ENCODE measurements around the gene NDUFA1.
"Not testable (repeated sequence)": the region's sequence is repeated elsewhere in the genome, so short reads cannot be mapped to it uniquely, and the experiment has no call there.

The NDUFA1 gene
- 28.3 to 43.4 (median 38.9) reads per million in 4 donors for total RNA-seq

DNA sequence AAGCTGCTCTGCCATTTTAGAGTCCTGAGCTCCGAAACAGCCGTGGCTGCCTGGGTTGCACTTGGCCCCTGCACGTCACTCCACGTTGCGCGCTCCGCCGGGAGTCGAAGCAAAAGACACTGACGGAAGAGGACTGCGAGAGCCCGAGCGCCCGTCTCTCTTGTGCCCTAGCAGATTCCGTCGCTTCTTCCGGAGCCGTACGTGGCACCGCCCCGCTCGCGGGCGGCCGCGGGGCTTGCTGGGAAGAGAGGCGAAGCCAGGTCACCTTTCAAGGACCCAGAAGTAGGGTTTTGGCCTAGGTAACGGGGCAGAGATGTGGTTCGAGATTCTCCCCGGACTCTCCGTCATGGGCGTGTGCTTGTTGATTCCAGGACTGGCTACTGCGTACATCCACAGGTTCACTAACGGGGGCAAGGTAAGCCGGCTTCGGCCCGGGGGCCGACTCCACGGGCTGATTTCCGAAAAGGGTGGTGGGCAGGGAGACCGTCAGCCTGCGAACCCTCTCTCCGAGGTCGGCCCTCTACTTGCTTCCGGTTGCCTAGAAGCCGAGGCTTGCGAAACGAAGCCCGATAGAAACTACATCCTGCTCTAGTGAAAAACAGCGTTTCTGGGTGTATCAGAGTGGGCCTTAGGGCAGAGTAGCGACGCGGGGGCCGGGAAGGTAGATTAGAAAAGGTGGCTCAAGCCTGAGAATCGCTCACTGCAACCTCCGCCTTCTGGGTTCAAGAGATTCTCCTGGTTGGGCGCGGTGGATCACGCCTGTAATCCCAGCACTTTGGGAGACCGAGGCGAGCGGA is at the start of gene NDUFA1, which contains the start of gene RNF113A:
Gene NDUFA1 (plus strand): TSS at position 234 of the 797 bp plus-strand sequence. CDS start 80 bp downstream, at position 314.
Gene RNF113A (minus strand): TSS at position 135 of the 797 bp plus-strand sequence. CDS start 120 bp downstream, at position 15.
- peak; percentile 63 to 93 (median 78) for DNase-seq

DNA sequence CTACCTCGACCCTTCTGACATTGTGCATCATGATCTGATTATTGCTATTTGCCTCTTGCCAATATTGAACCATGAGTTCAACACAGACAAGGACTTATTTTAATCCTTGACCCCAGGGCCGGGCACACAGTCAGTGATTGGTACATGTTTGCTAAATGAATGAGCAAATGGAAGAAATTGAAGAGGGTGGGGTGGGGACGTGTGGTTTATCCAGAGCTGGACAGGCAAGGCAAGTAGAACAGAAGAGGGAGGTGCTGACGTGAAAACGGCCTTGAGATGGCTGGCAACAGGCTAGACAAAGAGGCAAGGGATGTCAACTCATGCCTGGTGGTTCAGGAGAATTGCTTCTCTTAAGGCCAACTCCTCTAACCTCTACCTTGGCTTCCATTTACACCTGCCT is 47.4 kb upstream of the NDUFA1 start:
- not testable (repeated sequence) for DNase-seq

DNA sequence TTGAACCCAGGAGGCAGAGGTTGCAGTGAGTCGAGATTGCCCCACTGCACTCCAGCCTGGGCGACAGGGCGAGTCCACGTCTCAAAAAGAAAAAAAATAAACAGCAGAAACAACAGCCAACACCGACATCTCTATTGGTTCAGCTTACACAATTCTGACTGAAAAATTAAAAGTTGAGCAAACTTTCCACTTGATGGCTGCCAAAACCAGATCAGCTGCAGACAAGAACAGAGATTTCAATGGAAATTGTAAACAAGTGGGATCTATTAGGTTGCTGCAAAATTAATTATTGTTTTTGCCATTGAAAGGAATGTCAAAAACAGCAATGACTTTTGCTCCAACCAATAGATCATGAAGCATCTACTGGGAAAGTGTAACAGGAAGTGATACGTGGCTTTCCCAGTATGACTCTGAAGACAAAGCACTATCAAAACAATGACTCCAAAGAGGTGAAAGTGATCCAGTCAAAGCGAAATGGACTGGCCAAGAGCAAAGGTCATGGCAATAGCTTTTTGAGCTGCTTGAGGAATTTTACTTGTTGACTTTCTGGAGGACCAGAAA is 45.2 kb upstream of the NDUFA1 start:
- DNase-seq = peak in 1 of 5 donors; percentile 42

DNA sequence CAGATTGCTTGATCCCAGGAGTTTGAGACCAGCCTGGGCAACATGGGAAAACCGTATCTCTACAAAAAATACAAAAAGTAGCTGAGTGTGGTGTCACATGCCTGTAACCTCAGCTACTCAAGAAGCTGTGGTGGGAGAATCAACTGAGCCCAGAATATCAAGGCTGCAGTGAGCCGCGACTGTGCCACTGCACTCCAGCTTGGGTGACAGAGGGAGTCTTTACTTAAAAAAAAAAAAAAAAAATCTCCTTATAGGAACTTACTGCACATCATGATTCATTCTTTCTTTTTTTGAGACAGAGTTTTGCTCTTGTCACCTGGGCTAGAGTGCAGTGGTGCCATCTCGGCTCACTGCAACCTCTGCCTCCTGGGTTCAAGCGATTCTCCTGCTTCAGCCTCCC is 43.2 kb upstream of the NDUFA1 start:
- DNase-seq = no peak

DNA sequence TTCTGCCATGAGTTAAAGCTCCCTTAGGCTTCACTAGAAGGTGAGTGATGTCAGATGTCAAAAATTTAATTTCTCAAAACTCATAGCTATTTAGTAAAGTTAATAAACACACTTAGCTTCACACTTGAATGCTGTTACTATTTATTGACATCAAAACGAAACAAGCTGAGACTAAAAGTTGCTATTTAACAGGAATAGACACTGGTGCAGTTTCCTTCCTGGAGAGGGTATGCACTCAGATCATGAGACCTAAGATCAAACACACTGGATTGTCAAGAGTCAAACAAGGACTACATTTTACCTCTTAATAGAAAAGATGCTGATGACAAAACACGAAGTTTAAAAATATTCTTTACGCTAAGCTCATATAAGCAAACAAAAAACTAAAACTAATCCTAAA is 37.7 kb upstream of the NDUFA1 start:
- DNase-seq = no peak

DNA sequence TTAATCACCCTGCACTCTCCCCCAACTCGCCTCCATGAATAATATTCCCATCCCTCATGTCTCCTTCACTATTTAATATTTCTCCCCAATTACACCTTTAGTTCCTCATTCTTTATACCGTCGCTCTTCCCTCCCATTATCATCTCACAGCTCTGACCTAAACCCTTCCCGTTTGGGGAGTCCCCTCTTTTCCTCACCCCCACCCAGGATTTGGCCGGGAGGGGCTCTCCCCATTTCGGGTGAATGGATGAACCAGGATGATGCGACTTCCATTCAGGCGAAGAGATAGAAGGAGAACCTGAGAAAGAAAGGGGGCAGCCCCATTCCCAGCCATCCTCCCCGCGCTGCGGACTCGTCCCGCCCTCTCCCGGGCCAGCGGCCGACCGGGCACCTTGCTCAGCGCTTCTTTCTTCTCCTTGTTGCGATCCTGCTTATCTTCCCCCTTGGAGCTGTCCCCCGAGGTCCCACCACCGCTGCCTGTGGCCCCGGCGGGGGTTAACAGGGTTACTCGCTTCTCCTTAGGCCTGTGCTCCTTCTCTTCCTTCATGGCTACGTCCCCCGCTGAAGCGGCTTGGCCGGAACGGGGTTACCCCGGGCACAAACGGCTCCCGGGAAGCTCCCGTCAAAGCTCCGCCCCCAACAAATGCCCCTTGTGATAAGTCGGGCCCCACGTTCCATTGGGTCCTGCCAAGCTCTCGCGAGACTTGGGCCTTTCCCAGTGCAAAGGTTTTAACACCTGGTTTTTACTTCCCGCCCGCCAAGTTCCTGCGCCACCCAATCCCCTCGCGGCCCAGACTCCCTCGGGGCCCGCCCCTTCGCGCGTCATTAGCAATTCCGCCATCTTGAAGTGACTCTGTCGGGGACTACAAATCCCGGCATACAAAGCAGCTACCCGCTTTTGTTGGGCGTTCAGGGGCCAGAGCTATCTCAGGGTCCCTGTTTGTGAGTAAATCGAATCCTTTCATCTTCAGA is 19.0 kb upstream of the NDUFA1 start, which contains the start of gene UPF3B:
Gene UPF3B (minus strand): TSS at position 582 of the 972 bp plus-strand sequence. CDS start 35 bp downstream, at position 547.
- DNase-seq = peak; percentile 90 to 97 (median 91)

DNA sequence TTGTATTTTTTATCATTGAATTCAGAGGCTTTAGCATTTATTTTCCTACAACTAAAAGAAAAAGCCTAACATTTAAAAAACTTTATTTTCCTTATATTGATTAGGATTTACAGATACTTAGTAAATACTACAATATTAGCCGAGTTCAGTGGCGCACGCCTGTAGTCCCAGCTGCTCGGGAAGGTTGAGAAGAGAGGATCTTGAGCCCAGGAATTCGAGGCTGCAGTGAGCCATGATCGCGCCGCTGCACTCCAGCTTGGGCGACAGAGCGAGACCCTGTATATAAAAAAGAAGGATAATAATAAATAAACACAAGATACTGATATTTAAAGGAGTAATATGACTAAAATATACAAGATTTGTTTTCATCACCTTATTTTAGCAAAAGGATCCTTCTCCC is 18.2 kb upstream of the NDUFA1 start:
- DNase-seq = no peak

DNA sequence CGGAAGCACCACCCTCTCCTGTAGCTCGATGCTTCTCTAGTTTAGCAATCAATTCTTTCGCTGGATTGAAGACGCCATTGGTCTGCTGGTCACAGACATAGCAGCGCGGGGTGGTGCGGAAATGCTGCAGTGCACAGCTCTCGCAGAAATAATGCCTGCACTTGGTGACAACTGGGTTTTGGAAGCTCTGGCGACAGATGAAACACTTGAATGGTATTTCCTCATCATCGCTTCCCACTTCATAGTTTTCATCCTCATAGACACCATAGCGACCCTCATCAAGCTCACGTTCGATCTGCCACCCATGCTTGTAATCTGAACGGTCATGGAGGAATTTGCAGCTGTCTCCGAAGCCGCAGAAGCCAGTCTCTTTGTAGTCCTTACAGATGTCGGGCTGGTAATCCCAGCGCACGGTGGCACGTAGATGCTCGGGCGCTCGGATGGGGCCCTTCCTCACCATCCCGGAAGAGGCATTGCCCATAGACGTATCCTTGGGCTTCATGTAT is 953 bp upstream of the NDUFA1 start:
- peak in 4 of 5 donors; percentile 16 to 45 (median 23) for DNase-seq

DNA sequence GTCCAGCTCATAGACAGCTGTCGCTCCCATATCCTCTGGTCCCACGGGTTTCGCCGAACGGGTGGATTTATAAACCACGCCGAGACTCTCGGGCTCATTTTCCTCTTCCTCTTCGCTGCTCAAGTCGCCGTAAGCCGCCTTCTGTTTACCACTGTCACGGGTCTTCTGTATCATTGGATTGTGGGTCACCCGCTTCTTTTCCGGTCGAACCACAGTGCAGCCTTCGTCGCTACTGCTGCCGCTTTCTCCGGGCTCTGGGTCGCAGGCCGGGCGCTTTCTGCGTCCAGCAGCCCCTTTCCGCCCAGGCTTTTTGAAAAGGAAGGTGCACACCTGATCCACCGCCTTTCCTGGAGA is 410 bp upstream of the NDUFA1 start:
- DNase-seq = peak in 1 of 5 donors; percentile 6

DNA sequence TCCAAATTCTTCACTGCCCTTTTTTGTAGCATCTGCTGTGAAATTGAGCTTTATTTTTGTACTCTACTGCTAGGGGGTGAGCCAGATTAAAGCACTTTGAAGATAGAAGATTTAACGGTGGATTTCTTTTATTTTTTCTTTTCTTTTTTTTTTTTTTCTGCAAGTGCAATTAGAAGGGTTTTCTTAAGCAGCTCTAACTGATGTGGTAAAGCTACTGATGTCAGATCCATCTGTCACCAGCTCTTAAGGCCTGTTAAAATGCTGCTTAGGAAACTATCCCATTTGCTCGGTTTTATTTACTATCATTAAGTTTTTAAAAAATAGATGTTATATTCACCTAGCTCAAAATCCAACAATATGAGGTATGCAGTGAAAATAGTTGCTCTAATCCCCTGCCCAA is 7.1 kb downstream of the NDUFA1 start:
- DNase-seq = no peak

DNA sequence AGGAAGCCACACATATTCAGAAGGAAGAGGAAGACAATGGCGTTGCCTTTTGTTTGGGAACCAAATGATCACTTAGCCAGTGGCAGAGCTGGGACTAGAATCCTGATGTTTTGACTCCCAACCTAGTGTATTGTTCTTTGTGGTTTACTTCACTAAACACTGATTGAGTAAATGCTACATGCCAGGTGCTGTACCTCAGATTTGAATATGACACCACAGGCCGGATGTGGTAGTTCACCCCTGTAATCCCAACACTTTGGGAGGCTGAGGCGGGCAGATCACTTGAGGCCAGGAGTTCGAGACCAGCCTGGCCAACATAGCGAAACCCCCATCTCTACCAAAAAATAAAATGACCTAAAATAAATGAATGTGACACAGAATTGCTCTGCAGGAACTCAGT is 8.4 kb downstream of the NDUFA1 start:
- DNase-seq = no peak

DNA sequence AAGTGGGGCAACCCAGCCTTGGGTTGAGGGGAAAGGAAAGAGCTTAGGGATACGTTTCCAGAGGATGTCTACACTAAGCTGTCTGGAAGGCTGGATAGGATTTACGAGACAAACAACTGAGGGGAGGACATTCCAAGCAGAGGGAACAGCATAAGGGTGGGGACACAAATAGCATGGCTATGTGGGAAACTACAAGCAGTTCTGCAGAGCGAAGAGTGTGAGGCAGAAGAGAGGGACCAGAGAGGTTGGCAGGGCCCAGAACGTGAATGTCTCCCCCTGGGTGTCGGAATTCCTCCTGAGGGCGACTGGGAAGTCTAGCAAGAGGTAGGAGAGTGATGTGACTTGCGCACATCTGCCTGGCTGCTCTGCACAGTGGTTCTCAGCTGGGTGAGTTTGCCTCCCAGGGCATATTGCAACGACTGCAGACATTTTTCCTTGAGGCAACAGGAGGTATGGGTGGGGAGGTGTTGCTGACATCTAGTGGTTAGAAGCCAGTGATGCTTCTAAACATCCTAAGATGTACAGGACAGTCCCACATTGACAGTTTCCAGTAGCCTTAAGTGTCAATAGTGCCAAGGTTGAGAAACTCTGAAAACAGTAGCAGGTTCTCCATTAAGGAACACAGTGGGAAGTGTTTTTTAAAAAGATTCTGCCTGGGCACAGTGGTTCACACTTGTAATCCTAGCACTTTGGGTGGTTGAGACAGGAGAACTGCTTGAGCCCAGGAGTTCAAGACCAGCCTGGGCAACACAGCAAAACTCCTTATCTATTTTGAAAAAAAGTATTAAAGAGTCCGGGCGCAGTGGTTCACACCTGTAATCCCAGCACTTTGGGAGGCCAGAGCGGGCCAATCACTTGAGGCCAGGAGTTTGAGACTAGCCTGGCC is 9.2 kb downstream of the NDUFA1 start:
- peak in 4 of 5 donors; percentile 14 to 62 (median 20) for DNase-seq

DNA sequence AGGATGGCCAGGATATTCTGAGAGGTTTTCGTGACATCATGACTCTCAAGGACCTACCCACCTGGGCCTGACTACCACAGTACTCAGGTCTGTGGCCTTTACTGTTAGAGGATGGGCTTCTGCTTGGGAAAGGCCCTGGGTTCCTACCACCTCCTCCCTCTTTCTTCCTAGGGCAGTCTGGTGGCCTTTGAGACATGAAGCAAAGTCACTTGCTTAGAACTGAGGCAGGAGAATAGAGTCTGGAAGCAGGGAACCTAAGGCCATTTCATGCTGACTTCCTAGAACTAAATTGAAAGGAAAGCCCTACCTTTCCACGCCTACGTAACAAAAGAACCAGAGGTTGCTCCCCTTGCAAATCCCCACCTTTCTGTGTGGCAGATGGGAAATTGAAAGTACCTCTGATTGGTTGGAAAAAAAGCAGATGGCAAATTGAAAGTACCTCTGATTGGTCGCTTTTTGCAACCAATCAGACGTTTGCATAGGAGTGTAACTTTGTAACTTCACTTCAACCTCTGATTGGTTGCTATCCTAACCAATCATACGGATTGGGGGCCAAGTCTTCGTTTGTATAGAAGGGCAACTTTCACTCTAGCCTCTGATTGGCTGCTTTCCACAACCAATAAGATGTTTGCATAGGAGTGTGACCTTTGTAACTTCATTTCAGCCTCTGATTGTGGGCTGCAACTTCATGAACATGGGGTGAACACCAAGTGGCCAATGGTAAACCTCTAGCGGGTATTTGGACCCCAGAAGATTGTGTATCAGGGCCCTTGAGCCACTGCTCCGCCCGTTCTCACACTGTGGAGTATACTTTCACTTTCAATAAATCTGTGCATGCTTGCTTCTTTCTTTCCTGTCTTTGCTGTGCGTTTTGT is 14.2 kb downstream of the NDUFA1 start:
- peak in 2 of 5 donors; percentile 11 to 60 for DNase-seq

DNA sequence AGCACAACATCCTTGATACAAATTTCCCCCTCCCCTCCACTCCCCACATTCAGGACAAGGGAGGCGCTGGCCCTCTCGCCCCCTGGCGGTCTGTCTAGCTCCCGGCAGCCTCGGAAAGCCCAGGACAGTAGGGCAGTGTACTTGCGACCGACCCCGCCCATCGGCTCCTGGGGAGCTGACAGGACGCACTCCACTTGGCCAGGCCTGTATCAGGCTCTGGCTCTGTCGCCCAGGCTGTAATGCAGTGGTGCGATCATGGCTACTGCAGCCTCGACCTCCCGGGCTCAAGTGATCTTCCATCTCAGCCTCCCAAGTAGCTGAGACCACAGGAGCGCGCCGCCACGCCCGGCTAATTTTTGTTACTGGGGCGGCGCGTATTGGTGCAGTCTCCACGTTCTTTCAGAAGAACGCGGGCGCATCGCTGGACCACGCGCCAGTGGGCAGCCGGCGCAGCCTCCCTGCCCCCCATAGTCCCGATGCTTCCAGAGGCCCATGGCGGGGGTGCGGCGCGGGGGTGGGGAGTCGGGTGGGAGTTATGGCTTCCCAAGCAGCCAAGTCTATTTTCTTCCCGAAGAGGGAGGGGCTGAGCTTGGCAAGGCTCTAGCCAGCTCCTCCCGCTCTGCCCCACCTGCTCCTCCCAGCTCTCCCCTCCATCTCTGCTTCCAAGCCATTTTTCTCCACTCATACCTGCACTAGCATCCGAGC is 16.2 kb downstream of the NDUFA1 start:
- peak; percentile 16 to 67 (median 43) for DNase-seq

DNA sequence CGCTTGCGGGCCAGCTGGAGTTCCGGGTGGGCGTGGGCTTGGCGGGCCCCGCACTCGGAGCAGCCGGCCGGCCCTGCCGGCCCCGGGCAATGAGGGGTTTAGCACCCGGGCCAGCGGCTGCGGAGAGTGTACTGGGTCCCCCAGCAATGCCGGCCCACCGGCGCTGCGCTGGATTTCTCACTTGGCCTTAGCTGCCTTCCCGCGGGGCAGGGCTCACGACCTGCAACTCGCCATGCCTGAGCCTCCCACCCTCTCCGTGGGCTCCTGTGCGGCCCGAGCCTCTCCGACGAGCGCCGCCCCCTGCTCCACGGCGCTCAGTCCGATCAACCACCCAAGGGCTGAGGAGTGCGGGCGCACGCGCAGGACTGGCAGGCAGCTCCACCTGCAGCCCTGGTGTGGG is 19.0 kb downstream of the NDUFA1 start:
- DNase-seq = not testable (repeated sequence)

DNA sequence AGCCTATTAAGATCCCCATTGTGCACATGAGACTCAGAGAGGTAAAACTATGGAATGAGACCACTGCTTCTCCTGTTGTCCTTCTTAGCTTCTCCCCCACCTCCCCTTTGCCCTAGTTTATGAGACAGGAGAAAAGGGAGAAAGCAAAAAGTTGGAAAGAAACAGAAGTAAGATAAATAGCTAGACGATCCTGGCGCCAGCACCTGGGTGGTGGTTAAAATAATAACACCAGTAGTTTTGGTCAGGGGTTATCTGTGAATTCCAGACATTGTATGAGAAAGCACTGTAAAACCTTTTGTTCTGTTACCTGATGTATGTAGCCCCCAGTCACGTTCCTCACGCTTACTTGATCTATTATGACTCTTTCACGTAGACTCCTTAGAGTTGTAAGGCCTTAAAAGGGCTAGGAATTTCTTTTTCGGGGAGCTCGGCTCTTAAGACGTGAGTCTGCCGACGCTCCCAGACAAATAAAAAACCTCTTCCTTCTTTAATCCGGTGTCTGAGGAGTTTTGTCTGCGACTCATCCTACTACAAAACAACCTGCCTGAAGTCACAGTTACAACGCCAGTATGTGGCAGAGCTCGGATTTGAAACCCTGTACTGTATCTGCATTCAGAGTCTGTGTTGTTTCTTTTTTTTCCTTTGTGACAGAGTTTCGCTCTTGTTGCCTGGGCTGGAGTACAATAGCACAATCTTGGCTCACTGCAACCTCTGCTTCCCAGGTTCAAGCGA is 20.5 kb downstream of the NDUFA1 start:
- not testable (repeated sequence) for DNase-seq

DNA sequence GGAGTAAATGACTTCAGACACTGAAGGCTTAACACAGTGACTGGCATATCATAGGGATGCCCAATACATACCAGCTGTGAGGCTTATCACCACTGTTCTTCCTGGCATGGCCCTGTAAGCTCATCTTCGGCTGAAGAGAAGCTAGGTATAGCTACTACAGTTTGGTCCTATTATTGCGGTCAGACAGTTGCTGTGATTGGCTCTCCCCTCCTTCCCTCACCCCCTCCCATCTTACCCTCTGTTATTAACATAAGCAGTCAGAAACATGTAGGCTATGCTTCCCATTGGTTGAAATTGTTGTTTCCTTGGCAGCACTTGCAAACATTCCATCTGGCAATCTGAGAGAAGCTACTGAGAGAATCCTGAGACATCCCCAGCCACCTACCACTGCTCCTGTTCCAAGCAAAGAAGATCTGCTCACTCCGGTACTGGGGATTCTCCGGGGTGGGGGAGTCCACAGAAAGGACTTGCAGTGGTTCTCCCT is 24.3 kb downstream of the NDUFA1 start, which contains the start of gene AKAP14:
Gene AKAP14 (plus strand): TSS at position 51 of the 484 bp plus-strand sequence. CDS start 7,331 bp downstream, outside the sequence.
- no peak for DNase-seq

DNA sequence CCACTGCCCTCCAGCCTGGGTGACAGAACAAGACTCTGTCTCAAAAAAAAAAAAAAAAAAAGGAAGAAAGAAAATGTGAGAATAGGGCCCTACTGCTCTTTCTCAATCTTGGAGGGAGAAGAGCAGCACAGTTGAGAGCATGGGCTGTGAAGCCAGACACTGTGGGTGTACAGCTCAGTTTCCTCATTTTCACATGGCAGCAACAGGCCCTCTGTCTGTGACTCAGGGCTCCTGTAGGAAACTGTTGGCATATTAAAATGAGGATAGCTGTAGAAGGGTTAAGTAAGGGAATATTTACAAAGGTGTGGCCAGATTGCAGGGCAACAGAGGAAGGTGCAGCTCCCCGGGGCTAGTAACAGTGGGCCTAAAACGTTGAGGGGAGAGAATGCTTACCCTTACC is 27.5 kb downstream of the NDUFA1 start:
- DNase-seq = no peak

DNA sequence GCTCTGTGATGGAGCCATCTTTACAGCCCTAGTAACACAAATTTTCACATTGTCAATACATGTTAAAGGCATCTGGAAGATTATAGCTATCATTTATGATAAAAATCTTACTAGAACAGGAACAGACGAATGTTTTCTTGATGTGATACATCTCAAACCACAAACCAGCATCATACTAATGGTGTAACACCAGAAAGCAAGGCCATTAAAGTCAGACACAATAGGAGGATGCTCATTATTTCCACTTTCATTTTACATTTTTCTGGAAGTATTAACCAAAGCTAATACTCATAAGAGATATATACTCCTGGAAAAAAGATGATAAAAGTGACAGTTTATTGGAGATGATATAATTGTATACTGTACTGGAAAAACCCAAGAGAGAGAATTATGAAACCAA is 29.3 kb downstream of the NDUFA1 start:
- DNase-seq = no peak
